ENCODE results near the gene POU2AF3.

DNA sequence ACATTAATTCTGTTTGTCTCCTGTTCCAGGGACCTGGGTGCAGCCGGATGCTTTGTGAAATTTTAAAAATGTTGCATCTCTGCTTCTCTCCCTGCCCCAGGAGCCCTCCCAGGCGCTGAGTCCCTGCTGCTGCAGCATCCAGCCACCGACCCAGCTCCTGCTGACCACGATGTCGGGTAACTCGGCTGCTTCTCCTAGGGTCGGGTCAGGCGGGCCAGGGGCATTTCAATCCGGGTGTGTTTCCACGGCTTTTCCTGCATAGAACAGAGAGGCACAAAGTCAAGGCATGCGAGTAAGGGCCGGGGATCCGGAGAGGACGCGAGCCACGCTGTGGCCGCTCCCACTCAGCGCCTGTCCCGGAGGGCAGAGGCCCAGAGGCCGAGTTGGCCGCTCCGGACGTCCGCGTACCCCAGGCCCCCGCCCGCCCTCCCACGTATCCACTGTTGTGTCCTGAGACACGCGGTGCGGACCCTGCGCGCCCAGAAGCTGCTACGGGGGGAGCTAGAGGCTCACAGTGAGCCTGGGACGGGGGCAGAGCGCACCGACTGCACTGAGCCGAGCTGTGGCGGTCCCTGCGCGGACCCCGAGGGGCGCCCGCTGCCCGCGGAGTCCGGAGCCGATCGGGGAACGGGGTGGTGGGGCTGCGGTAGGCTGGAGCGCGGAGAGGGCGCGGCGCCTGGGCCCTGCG is at the start of gene POU2AF3:
- TF ChIP-seq, protein P1, sequence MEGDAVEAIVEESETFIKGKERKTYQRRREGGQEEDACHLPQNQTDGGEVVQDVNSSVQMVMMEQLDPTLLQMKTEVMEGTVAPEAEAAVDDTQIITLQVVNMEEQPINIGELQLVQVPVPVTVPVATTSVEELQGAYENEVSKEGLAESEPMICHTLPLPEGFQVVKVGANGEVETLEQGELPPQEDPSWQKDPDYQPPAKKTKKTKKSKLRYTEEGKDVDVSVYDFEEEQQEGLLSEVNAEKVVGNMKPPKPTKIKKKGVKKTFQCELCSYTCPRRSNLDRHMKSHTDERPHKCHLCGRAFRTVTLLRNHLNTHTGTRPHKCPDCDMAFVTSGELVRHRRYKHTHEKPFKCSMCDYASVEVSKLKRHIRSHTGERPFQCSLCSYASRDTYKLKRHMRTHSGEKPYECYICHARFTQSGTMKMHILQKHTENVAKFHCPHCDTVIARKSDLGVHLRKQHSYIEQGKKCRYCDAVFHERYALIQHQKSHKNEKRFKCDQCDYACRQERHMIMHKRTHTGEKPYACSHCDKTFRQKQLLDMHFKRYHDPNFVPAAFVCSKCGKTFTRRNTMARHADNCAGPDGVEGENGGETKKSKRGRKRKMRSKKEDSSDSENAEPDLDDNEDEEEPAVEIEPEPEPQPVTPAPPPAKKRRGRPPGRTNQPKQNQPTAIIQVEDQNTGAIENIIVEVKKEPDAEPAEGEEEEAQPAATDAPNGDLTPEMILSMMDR (conservative IDR thresholded peaks at IDR 0.05; ENCODE audit: low read length) = no peak
- TF ChIP-seq EZH2phosphoT487 (IDR thresholded peaks at IDR 0.05; ENCODE audit: borderline replicate concordance) = no peak

Measured in Loucy (cell line).